NCI-H2227 (cell line): Measurements from ENCODE around the gene TLX2.

Experiments used
- DNase-seq: peaks from one replicate; lab custom pipeline; 2025; ENCODE audit not compliant: unreplicated experiment; lab: John Stamatoyannopoulos, UW

The TLX2 gene

DNA sequence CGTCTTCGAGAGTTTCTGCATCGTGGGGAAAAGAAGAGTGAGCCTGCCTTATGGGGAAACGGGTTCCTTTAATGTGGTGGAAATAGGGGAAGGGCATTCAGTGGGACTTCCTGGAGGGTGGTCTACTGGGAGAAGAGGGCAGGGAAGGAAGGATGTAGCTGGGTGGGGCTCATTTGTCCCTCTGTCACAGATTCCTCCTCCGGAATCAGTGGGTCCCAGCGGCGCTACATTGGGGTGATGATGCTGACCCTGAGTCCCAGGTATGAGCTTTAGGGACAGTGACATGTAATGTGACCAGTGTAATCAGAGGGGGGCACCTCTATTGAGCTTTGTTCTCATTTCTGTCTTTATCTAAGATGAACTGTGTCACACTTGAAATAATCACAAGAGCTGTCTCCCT lies 17.4 kb downstream of the TLX2 start:
- no peak for DNase-seq

DNA sequence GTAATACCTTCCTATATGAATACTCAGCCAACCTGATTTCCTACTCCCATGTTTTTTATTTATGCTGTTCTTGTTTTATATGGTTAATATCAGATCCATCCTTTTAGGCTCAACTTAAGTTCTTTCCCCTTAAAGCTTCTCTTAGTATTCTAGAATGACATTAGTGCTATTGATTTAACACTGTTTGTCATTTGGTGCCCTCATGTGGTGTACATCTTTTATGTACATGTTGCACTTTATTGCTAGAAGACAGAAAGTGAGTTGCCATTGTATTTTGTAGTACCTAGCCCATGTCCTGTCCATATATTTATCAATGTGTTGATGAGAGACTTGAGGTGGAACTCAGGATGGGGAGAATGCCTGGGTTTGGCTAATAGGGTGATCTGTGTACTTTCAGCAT lies 18.0 kb downstream of the TLX2 start:
- DNase-seq = peak; percentile 34

DNA sequence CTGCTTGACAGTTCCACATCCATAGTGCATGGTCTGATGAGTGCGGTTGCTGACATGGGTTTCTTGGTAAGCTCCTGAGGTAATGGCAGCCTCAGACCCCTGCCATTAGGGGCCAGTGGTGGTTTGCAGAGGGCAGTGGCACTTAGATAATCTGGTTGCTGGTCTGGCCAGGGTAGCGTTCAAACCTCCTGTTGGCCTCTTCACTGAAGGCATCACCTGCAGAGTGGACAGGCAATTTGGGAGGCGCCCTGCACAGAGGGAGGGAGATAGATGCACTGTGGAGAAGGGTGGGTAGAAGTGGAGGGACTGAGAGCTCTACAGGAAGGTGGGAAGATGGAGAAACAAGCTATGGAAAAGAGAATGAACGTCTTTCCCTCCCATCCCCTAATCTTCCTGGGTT lies 19.2 kb downstream of the TLX2 start:
- DNase-seq = no peak

DNA sequence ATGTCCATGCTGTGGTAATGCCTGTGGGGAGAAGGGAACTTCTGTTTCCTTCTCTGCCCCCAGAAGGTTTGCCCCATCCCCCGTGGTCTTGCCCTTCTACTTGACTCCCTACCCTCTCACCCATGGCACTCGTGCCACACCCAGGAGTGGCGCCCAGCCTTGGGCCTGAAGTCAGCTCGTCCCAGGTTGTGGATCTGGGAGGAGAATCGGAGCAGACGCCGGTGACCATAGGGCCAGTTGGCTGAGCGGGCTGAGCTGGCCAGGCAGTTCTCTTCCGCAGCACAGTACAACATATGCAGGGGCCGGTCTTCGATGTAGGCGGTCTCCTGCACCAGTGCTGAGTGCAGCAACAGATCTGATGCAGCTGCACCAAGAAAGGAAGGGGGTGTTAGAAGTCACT lies 20.2 kb downstream of the TLX2 start:
- DNase-seq = no peak

DNA sequence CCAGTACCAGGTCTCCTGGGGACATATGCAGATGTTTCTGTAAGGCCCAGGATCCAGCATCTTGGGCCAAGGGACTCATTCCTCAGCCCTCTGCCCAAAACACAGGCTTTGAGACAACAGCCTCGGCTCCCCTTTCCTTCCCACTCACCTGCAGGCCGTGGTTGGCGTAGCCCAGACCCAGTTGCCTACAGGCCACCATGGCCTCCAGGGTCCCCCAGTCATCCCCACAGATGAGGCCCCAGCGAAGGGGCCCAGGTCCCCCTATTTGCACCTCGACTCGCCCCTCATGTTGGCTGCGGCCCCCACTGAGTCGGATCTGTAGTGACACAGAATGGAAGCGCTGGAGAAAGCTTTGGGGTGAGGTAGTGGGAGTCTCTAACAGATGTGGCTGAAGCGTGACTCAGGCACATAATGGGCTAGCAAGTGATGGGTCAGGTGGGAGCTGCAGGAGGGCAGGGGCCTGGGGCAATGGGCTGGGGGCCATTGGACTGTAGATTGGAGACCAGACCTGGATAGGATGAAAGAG lies 21.3 kb downstream of the TLX2 start:
- DNase-seq = no peak

DNA sequence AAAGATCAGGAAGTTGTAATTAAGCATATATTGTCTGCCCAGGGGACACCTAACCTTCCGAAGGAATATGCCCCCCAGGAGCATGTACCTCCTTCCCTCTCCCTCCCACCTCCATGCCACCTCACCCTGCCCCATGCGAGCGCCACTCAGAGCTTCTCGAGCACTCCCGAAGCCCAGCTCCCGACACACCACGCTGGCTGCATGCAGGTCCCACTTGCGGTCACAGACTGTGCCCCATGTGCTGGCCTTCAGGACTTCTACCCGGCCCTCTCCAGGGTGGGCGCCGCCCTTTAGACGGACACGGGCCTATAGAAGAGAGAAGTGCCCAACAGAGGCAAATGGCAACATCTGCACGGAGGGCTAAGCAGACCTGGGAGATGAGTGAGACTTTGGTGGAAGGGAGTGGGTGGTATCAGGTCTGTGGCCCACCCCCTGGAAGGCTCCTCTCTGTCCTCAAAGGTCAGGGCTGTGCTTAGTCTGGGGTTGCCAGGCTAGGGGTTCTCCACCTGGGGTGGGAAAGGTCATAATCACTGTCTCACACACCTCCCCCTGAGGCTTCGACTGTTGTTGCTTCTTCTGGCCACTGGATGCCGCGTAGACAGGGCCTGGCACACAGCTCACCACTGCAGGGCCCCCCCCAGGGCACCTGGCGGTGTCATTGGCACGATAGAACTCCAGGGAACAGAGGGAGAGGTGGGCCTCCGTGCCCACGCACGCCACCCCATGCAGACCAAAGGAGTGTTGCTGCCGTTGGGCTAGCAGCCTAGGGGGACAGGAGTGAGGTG lies 22.1 kb downstream of the TLX2 start:
- DNase-seq = no peak

DNA sequence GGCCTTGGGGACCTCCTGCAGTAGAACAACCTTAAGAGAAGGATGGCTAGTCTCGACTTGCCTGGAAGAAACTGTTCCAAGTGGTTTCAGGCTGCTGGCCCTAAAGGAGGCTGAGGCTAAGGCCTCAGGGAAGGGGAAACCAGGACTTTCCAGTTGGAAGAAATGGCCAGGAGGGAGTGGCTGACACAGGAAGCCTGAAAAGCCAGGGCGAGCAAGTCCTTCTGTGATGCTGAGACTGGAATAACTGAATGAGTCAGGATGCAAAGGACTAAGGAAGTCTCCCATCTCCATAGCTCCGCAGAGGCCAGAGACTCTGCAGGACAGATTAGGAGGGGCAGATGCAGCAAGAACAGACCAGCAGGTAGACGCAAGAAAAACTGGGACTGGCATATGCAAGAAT lies 22.9 kb downstream of the TLX2 start:
- DNase-seq = no peak

DNA sequence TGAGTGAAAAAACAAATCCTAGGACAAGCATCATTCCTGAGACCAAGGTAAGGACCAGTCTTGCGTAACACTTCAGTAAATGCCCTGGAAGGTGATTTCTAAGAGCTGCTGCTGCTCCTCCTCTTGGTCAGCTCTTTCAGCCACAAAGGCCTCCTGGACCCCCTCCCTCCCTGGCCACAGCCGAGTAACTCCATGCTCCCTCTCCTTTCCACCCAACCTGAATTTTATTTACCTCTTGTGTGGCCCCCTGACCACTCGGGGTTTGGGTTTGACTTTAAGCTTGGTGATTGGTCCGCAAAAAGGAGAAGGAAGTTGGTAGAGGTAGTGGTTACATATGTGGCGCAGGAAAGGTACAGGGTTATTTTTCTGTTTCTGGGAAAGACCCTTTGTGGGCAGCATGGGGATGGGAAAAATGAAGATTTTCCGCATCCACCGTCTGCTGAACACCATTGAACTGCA lies 24.7 kb downstream of the TLX2 start:
- no peak for DNase-seq

DNA sequence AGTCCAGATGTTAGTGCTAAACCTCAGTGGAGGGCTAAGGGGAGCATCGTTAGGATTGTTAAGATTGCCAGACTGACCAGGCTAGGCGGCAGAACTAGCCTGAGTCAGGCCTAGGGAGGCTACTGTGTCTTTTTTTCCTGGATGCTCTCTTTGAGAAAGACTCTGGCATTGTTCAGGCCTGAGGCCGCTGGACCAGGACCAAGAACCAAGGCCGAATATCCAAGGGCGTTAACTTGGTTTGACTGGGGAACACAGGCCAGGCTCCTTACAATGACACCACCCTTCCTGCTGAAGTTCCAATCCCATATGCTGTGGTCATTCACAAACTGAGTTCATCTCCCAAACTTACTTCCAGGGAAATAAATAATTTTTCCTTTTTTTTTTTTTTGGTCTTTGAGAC lies 26.0 kb downstream of the TLX2 start:
- no peak for DNase-seq

DNA sequence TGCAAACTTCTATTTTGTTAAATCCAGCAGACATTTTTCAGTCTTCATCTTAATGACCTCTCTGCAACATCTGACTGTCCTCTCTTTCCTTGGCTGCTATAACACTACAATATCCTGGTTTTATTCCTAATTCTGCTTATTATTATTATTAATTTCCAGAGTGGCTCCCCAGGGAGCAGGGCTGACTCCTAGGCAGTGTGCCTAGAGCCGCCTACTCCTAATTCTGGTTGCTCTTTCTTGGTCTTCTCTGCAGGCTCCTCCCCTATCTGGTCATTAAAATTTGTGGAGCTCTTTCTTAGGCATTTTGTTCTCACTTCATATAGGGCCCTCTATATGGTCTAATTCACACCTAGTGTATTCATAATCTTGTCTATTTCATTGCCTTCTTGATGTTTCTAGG lies 28.7 kb downstream of the TLX2 start:
- DNase-seq = no peak

DNA sequence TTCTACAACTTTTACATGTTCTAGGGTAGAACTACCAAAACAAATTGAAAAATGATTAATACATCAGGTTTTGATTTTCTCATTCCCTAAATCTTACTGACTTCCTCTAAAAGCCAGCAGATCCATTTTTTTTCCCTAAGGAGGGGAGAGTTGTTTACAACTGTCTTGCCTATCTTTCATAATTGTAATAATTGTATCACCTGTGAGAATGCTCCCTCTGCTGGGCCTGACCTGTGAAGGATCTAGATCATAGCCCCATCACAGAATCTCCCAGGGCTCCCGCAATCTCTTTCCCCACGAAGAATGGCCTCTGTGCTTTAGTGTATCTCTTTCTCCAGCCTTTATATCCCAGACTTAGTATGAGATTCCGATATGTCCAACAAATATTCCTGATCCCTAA lies 30.4 kb downstream of the TLX2 start:
- DNase-seq = no peak

DNA sequence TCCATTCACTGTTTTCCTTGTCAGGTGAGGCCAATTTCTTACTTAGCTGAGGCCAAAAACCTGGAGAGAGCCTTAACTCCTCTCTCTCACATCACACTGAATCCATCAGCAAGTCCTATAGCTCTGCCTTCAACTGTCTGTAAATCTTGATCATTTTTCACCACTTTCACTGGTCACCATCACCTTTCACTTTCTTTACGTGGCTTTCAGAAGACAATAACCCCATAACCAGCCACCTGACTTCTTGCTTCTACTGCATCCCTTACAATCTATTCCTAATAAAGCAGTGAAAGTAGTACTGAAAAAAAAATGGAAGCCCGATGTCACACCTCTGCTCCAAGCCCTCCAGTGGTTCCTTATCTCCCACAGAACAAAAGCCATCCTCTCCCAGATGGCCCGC lies 31.8 kb downstream of the TLX2 start:
- no peak for DNase-seq

DNA sequence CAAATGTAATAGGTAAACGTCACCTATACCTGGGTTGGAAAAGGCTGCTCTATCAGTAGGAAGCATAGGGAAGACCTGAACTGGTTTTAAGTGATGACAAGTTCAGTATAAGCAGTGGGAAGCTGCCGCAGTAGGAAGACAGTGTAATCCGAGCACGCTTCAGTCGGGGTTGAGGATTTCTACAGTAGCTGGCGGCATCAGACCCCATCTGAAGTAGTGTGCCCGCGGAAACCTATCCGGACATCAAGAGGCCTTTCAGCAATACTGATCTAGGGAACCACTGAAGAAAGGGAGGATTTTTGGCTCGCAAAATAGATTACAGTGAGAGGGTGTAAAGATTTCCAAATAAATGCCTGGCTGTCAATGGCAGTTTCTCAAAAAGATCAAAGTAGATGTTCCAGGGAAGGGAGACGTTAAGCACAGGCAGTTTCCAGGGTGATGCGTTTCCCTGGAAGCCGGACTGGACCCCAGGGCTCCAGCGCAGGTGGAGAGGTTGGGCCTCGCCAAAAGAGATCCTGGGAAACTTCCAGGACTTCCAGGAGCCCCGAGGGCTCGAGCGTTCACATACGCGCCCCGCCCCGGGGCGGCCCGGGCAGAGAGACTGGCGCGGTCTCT lies 34.1 kb downstream of the TLX2 start:
- DNase-seq = peak; percentile 50

DNA sequence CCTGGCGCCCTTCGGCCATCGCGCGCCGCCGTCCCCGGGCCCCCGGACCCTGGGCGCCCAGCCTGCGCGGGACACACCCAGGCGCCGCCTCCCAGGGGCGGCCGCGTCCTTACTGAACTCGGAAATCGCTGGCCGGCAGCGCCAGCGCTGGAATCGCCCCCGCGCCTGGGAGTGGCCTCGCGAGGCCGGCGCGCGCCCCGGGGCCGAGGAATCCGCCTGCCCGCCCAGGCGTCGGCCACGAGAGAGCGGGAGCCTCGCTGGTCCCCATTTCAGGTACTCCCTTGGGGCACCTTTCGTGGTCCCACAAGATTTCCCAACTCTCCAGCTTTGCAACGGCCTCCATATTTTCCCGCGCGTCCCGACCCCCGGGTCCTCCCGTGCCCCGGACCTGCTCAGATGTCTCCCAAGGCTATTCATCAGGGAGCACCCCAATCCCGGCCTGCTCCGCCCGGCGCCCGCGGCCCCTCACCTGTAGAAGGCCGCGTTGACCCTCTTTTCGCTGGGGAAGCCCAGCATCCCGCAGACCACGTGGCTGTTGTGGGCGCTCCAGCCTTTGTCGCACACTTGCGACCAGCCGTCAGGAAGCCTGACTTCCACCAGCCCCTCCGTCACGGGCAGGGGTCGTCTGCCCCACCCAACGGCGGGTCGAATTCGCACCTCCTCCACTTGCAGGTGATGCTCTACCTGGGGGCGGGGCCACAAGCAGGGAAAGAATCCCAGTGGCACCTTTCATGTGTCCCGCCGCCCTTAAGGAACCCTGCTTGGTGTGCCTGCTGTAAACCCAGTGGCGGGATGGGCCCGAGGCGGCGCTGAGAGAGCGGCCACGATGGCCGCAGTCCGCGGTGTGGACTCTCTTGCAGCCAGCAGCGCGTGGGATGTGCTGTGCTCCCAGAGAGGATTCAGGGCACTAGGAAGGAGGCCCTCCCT lies 34.9 kb downstream of the TLX2 start:
- peak; percentile 82 for DNase-seq

DNA sequence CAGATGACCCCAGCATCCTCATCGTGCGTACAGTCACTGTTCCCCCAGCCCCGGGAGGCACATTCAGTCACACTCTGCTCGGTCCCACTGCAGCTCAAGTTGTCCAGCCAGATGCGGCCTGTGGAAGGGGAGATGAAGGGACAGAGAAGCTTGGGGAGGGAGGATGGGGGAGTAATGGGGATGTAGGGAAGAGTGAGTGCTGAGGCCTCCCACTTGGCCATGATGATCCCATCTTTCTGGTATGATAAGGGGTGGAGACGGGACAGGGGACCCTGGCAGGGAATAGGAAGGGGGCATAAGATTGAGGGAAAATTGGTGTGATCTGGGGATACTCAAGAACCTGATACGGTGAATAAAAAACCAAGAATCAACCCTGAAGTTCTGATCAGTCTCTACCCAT lies 36.0 kb downstream of the TLX2 start:
- no peak for DNase-seq

DNA sequence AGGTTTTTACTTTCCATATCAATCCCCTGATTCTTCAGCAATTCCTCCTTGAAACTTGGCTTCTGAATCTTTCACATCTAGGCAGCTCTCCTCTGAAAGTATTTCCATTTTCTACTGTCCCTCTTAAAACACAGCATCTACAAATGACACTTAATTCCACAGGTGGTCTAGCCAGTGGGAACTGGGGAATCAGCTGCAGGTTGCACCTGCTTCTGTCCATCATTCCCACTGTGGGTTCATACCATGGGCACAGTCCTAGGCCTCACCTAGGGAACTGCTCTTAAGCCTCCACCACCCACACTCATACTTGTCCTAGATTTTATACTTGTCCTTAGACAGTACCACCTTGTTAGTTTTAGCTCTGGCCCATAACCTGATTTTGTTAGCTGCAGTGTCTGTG lies 37.3 kb downstream of the TLX2 start:
- no peak for DNase-seq

DNA sequence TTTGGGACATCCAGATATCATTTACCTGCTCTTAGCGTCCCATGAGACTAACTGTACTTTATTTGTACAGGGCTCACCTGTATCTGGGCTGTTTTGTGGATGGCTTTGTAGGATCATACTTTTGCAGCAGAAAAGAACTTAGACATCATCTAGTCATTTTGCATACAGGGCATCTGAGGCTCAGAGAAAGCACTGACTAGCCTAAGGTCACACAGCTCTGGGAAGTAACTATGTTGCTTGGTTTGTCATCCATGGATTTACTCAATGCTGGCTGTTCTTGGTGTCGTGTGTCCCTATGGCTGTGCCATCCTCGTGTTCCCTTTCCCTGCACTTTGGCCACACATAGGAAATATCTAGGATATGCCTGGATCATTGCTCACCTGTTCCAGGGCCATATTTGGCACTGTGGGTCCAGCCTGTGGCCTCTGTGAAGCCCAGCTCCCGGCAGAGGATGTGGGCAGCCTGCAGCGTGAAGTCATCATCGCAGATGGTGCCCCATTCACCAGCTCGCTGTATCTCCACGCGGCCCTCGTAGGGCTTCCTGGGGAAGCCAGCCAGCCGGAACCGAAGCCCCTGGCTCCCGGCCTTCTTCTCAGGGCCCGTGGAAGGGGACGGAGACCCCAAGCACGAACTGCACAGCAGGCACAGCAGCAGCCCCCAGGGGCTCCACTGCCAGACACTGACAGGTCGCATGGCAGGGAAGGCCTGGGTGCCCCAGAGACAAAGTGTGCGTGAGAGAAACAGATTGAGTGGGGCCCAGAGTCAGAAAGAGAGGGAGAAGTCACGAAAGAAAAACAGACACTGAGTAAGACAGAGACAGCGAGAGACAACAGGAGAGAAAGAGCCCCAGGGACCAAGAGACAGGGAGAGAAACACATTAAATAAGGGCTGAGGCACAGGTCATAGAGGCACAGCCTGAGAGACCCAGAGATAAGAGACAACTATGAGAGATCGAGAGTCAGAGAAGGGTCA lies 38.0 kb downstream of the TLX2 start:
- no peak for DNase-seq

DNA sequence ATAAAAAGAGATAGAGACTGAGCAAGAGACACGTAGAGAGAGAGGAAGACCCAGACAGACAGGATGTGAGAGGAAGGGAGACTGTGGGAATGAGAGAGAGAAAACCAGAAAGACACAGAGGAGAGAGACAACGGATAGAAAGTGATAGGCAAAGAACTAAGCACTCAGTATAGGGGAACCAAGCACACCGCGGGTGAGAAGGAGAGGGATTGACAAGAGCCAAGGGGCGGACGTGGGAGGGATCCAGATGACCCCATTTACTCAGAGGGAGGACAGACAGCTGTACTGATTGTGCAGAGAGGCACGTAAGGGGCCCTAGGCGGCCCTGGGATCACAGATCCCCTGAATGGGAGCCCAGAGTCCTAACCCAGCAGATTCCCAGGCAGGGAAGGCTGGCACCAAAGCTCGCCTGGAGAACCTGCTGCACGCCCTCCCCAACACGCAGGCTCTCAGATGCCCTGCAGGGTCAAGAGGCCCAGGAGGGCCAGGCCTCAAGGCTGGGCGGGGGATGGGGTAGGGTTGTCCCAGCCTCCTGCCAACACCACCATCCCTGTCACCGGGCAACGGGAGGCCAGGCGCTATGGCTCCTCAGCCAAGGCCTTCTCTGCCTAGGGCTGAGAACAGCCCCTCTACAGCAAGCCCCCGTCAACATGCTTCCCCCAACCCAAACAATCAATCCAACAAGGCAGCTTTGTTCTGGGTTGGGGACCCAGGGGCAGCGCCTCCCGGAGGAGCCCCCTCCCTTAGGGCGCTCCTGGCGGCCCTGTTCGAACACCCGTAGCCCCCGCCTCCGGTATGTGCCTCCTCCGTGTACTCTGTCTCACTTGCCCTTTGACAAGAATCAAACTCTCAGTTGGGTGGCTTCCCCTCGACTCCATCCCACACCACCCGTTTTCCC lies 38.9 kb downstream of the TLX2 start:
- peak; percentile 62 for DNase-seq
